GM23248 (cell line): Measurements from ENCODE around the gene AARS2.

ENCODE experiments used
- EZH2 ChIP-seq: fragments of 200-600 bp; sonication (generic); IDR thresholded peaks from 2 replicates; pipeline ENCODE4 v1.6.1; 2018; ENCODE audit warnings: antibody characterized with exemption, mild to moderate bottlenecking; ENCODE audit not compliant: insufficient read depth, poor library complexity, severe bottlenecking
- EZH2phosphoT487 ChIP-seq: fragments of 200-600 bp; sonication (generic); IDR thresholded peaks from 2 replicates; pipeline ENCODE4 v1.6.1; 2018; ENCODE audit warnings: antibody characterized with exemption, moderate library complexity, mild to moderate bottlenecking, low read depth; ENCODE audit not compliant: insufficient read depth

- TF ChIP-seq EZH2 (no peak), EZH2phosphoT487 (no peak)
Measured at GRCh38 chr6:44270526-44271405, 42.4 kb downstream of the AARS2 start.
